HepG2 (cell line): ENCODE data around the gene PLCD4. TPM values are rescaled to one million over a fixed set of nuclear protein-coding genes. Genes with fewer than 3 reads are reported as not detected.

Experiments
- ATAC-seq: fragments of 200-7000 bp; cut with Tn5 transposase; 3 replicates; pipeline ENCODE4 v1.9.1; 2020; ENCODE audit warnings: mild to moderate bottlenecking, moderate library complexity
- BruUV-seq: library from RNA; stranded (reverse); fragments of 400-500 nt; replicated peaks from 2 replicates; lab custom pipeline; 2021; lab: Mats Ljungman, UMichigan
- CTCF ChIA-PET: fragments of 300-600 bp; formaldehyde crosslinking; extraction: SDS; loops from one replicate; lab custom pipeline; 2021; ENCODE audit warnings: low total read pairs, inconsistent platforms, low intra/inter-chr PET ratio; lab: Yijun Ruan, JAX
- POLR2A ChIA-PET: fragments of 350-600 bp; sonication (Branson Sonifier 250); formaldehyde crosslinking; loops from one replicate; lab custom pipeline; 2020; ENCODE audit warnings: antibody characterized with exemption, inconsistent platforms; lab: Yijun Ruan, JAX
- DNase-seq: peaks from one replicate; pipeline ENCODE4 v3.0.0-alpha.2; 2015; ENCODE audit warnings: low spot score
- FAIRE-seq: peaks from 3 replicates; lab custom pipeline; 2011; peaks lifted over from hg19 to GRCh38; lab: Jason Lieb, UNC
- H2AFZ ChIP-seq: one replicate; pipeline ENCODE4 v1.6.1; 2011; ENCODE audit warnings: low read length, inconsistent platforms
- H3K27ac ChIP-seq: fragments of 300-600 bp; 3 replicates; pipeline ENCODE4 v1.8.0; 2011; ENCODE audit warnings: mixed run types, mild to moderate bottlenecking, mixed read lengths, low read length, inconsistent platforms; ENCODE audit not compliant: insufficient read depth; ENCODE audit errors: extremely low read length
- H3K27me3 ChIP-seq, 2 experiments: fragments of 200-600 bp in 1 of 2; 2 replicates in 1 of 2; 3 replicates in 1 of 2; pipeline versions ENCODE4 v1.6.0 to v1.8.0; 2011; ENCODE audit warnings: low read length in 2 of 2, mild to moderate bottlenecking in 2 of 2, moderate library complexity in 2 of 2, inconsistent platforms in 1 of 2; ENCODE audit not compliant: insufficient read depth in 2 of 2, control insufficient read depth in 1 of 2
- H3K36me3 ChIP-seq, 2 experiments: fragments of 200-600 bp in 1 of 2; replicated peaks in 1 of 2; 2 replicates in 1 of 2; 3 replicates in 1 of 2; pipeline versions ENCODE4 v1.5.1 to v1.8.0; 2011; ENCODE audit warnings: low read length in 2 of 2, inconsistent platforms in 1 of 2; ENCODE audit not compliant: insufficient read depth in 2 of 2, control insufficient read depth in 1 of 2
- H3K4me1 ChIP-seq: 2 replicates; pipeline ENCODE4 v1.5.1; 2012; ENCODE audit warnings: low read length, inconsistent platforms; ENCODE audit not compliant: insufficient read depth
- H3K4me2 ChIP-seq: 2 replicates; pipeline ENCODE4 v1.6.0; 2011; ENCODE audit warnings: low read depth, low read length, inconsistent platforms
- H3K4me3 ChIP-seq, 3 experiments: fragments of 200-600 bp in 1 of 3; sonication (generic), shearing (Covaris generic) in 1 of 3; replicated peaks in 1 of 3; 2 replicates each; pipeline ENCODE4 v1.5.1; 2011 to 2016; ENCODE audit warnings: low read length in 3 of 3, inconsistent platforms in 2 of 3, low read depth in 2 of 3, mild to moderate bottlenecking in 2 of 3, control low read depth in 1 of 3, mixed read lengths in 1 of 3; ENCODE audit not compliant: insufficient read depth in 1 of 3
- H3K79me2 ChIP-seq: one replicate; pipeline ENCODE4 v1.6.1; 2011; ENCODE audit warnings: low read length, inconsistent platforms; ENCODE audit not compliant: insufficient read depth
- H3K9ac ChIP-seq: 2 replicates; pipeline ENCODE4 v1.6.0; 2011; ENCODE audit warnings: mild to moderate bottlenecking, low read depth, low read length, inconsistent platforms; ENCODE audit not compliant: insufficient read depth
- H3K9me3 ChIP-seq: 2 replicates; pipeline ENCODE4 v1.5.1; 2012; ENCODE audit warnings: mild to moderate bottlenecking, low read length
- H4K20me1 ChIP-seq: 2 replicates; pipeline ENCODE4 v1.6.0; 2011; ENCODE audit warnings: inconsistent platforms, mild to moderate bottlenecking, low read length, moderate library complexity; ENCODE audit not compliant: insufficient read depth
- ARNTL ChIP-seq: sonication (generic); formaldehyde crosslinking; IDR thresholded peaks from 2 replicates; pipeline ENCODE4 v1.4.0; 2020; ENCODE audit warnings: mild to moderate bottlenecking, missing genetic modification reagents
- BRD4 ChIP-seq: sonication (generic); formaldehyde crosslinking; IDR thresholded peaks from 2 replicates; pipeline ENCODE4 v1.4.0; 2020; ENCODE audit warnings: missing genetic modification reagents
- EEA1 ChIP-seq: sonication (generic); formaldehyde crosslinking; IDR thresholded peaks from 2 replicates; pipeline ENCODE4 v1.5.1; 2020; ENCODE audit warnings: mild to moderate bottlenecking, missing genetic modification reagents, borderline replicate concordance
- FOXJ3 ChIP-seq: sonication (generic); formaldehyde crosslinking; IDR thresholded peaks from 2 replicates; pipeline ENCODE4 v1.4.0; 2020; ENCODE audit warnings: missing genetic modification reagents, mild to moderate bottlenecking, borderline replicate concordance
- GFI1 ChIP-seq: sonication (generic); formaldehyde crosslinking; IDR thresholded peaks from 2 replicates; pipeline ENCODE4 v1.5.0; 2020; ENCODE audit warnings: missing genetic modification reagents, mild to moderate bottlenecking, borderline replicate concordance
- MXD1 ChIP-seq: sonication (generic); formaldehyde crosslinking; IDR thresholded peaks from 2 replicates; pipeline ENCODE4 v1.4.0; 2020; ENCODE audit warnings: mild to moderate bottlenecking, missing genetic modification reagents
- RBAK ChIP-seq: sonication (generic); formaldehyde crosslinking; IDR thresholded peaks from 2 replicates; pipeline ENCODE4 v1.5.1; 2020; ENCODE audit warnings: mild to moderate bottlenecking, missing genetic modification reagents
- RERE ChIP-seq: IDR thresholded peaks from 2 replicates; pipeline ENCODE4 v1.6.1; 2016; ENCODE audit warnings: low read depth, missing genetic modification reagents, missing compliant biosample characterization
- RXRA ChIP-seq: sonication (generic); formaldehyde crosslinking; IDR thresholded peaks from 2 replicates; pipeline ENCODE4 v1.5.1; 2020; ENCODE audit warnings: missing genetic modification reagents
- TAF15 ChIP-seq: fragments of 200-400 bp; formaldehyde crosslinking; IDR thresholded peaks from one replicate; pipeline ENCODE4 v1.6.1; 2018; ENCODE audit warnings: mild to moderate bottlenecking, low read depth, low read length; ENCODE audit not compliant: poor library complexity, severe bottlenecking
- TCF12 ChIP-seq, 2 experiments: fragments of 450-650 bp in 1 of 2; sonication (generic) in 1 of 2; formaldehyde crosslinking in 1 of 2; IDR thresholded peaks; 2 replicates each; pipeline versions ENCODE4 v1.6.1 to v1.8.0; 2017 to 2022; ENCODE audit warnings: antibody characterized with exemption in 1 of 2, mild to moderate bottlenecking in 1 of 2, missing genetic modification reagents in 1 of 2, moderate library complexity in 1 of 2
- ZBTB10 ChIP-seq: sonication (generic); formaldehyde crosslinking; IDR thresholded peaks from 2 replicates; pipeline ENCODE4 v1.4.0; 2020; ENCODE audit warnings: missing genetic modification reagents, borderline replicate concordance
- ZC3H13 ChIP-seq: sonication (generic); formaldehyde crosslinking; IDR thresholded peaks from 2 replicates; pipeline ENCODE4 v1.8.1; 2023; ENCODE audit warnings: mild to moderate bottlenecking, missing genetic modification reagents, moderate library complexity
- ZNF101 ChIP-seq: sonication (generic); formaldehyde crosslinking; IDR thresholded peaks from 2 replicates; pipeline ENCODE4 v1.4.0; 2020; ENCODE audit warnings: mild to moderate bottlenecking, low read depth, missing genetic modification reagents, borderline replicate concordance
- ZNF234 ChIP-seq: sonication (generic); formaldehyde crosslinking; conservative IDR thresholded peaks from 2 replicates; pipeline ENCODE4 v1.5.1; 2020; ENCODE audit warnings: mild to moderate bottlenecking, missing genetic modification reagents
- ZNF605 ChIP-seq: sonication (generic); formaldehyde crosslinking; IDR thresholded peaks from 2 replicates; pipeline ENCODE4 v1.8.0; 2022; ENCODE audit warnings: mild to moderate bottlenecking, missing genetic modification reagents
- ZNF670 ChIP-seq: sonication (generic); formaldehyde crosslinking; IDR thresholded peaks from 2 replicates; pipeline ENCODE4 v1.8.0; 2022; ENCODE audit warnings: mild to moderate bottlenecking, missing genetic modification reagents, borderline replicate concordance
- WGBS: methylation state at CpG from one replicate; pipeline ENCODE4 v1.1.6; 2017; ENCODE audit warnings: low lambda C conversion rate; 5-methylcytosine and 5-hydroxymethylcytosine counted together
- in situ Hi-C: cut with HindIII; loops from 2 replicates; pipeline ENCODE4 v1.10.0; 2017; ENCODE audit warnings: low pct_unique_long_range_greater_than_20kb; ENCODE audit not compliant: extremely low pct_ligation_motif_present
- intact Hi-C: fragments of 100-400 bp; cut with micrococcal nuclease; formaldehyde crosslinking; loops from one replicate; pipeline ENCODE4 v1.10.0; 2022; ENCODE audit not compliant: unreplicated experiment
- polyA plus RNA-seq, 8 experiments: library from polyadenylated mRNA; depleted of rRNA in 3 of 8; stranded (reverse) in 7 of 8; unstranded in 1 of 8; fragments of >200 nt; fragmentation: Illumina TruSeq in 4 of 8; extraction: Trizol in 4 of 8; gene quantifications; 2 replicates each; pipeline versions ENCODE4 v1.2.1 to v1.2.3, GENCODE V29; 2011 to 2016; ENCODE audit warnings: low read depth in 4 of 8, missing spikeins in 1 of 8, mixed read lengths in 1 of 8; ENCODE audit not compliant: insufficient read depth in 1 of 8
- total RNA-seq, 5 experiments: library from RNA; depleted of rRNA; stranded (reverse); fragments of >200 nt; fragmentation: Illumina TruSeq; extraction: Trizol; gene quantifications; 2 replicates each; pipeline ENCODE4 v1.2.3, GENCODE V29; 2016; ENCODE audit warnings: low read depth in 1 of 5

PLCD4 gene
- total and polyA plus RNA-seq, 2 of the 13 experiments (the other 11 are each of a cell fraction or from before 2014, with no cell fraction given), result 0.26 TPM; not detected in 1

- no peaks in the 10 kb centered on the region for H3K9me3 ChIP-seq
- no TSS peak for BruUV-seq
- no peak overlapping the region for H3K9ac ChIP-seq
- intact Hi-C loops, result no loop called here
- in situ Hi-C loops, result no loop called here
- peaks cover 20% of the 10 kb centered on the region for H3K79me2 ChIP-seq
- H3K4me2 ChIP-seq, result no peak overlapping the region
- H3K4me3 ChIP-seq, result no peak overlapping the region
- DNase-seq, result no peak
- POLR2A ChIA-PET, result no interaction called here
- TF ChIP-seq FOXJ3 (CRISPR knock-in tag) (no peak), GFI1 (no peak), RXRA (no peak), RERE (no peak), ARNTL (CRISPR knock-in tag) (no peak), ZNF605 (CRISPR knock-in tag) (no peak), ZBTB10 (no peak), EEA1 (CRISPR knock-in tag) (no peak), MXD1 (CRISPR knock-in tag) (no peak), TAF15 (no peak), BRD4 (CRISPR knock-in tag) (no peak), RBAK (CRISPR knock-in tag) (no peak), TCF12 (IDR thresholded peaks at IDR 0.05) (no peak), TCF12 (CRISPR knock-in tag; IDR thresholded peaks at IDR 0.05) (no peak), ZC3H13 (no peak), ZNF101 (CRISPR knock-in tag) (no peak), ZNF234 (CRISPR knock-in tag) (no peak), ZNF670 (CRISPR knock-in tag) (no peak)
- H2AFZ ChIP-seq, result no peak overlapping the region
- H3K4me1 ChIP-seq, result peaks cover 20% of the 10 kb centered on the region
- 97% methylated on average over 2 of the region's 2 CpGs for WGBS
- no peak for FAIRE-seq
- H4K20me1 ChIP-seq, result no peaks in the 10 kb centered on the region
- ATAC-seq, result no peak
- no peaks in the 10 kb centered on the region; a peak in 1 of 5 replicates for H3K27me3 ChIP-seq
- no peak overlapping the region for H3K27ac ChIP-seq
- CTCF ChIA-PET, result no interaction called here
- peaks cover 15 to 53% of the 10 kb centered on the region in 2 experiments for H3K36me3 ChIP-seq
Observed at GRCh38 chr2:218655751-218656150, 48.1 kb downstream of the PLCD4 start.
